ENCODE data around the gene TMC6.

DNA sequence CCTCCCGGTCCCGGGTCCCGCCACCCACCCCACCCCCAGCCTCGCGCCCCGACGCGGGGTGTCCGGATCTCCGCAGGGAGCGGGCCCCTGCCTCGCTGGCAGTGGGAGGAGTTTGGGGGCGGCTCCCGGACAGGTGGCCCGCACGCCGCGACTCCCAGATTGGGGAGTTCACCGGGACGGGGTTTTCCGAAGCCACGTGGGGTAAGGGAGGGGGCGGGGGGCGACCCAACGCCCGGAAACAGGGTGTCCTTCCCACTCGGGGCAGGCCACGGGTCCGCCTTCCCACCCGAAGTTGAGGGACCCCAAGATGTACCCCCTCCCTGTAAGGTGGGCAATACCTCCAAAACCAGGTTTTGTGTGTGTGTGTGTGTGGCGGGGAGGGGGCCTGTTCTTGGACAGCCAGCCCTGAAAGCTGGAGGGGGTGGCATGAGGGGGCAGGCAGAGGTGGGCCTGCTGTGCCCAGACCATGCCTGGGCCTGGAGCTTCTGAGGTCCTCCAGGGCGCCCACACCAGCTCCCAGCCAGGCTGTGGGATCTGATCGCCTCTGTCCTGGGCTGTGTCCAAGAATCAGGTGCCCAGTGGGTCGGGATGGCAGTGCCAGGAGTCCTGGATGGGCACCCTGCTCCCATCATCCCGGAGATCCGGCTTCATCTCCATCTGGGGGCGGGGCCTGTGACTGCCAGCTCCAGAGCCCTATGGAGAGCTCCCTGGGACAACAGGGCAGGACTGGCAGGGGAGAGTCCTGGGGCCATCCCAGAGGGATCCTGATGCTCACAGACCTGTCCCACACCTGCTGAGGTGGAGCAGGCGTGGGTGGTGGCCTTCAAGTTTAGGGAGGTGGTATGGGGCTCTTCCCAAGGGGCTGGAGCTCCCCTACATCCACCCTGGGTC, 40.6 kb upstream of the TMC6 start:
- TF ChIP-seq, protein P1, sequence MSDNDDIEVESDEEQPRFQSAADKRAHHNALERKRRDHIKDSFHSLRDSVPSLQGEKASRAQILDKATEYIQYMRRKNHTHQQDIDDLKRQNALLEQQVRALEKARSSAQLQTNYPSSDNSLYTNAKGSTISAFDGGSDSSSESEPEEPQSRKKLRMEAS (IDR thresholded peaks at IDR 0.05): no peak
- TF ChIP-seq, protein P2, sequence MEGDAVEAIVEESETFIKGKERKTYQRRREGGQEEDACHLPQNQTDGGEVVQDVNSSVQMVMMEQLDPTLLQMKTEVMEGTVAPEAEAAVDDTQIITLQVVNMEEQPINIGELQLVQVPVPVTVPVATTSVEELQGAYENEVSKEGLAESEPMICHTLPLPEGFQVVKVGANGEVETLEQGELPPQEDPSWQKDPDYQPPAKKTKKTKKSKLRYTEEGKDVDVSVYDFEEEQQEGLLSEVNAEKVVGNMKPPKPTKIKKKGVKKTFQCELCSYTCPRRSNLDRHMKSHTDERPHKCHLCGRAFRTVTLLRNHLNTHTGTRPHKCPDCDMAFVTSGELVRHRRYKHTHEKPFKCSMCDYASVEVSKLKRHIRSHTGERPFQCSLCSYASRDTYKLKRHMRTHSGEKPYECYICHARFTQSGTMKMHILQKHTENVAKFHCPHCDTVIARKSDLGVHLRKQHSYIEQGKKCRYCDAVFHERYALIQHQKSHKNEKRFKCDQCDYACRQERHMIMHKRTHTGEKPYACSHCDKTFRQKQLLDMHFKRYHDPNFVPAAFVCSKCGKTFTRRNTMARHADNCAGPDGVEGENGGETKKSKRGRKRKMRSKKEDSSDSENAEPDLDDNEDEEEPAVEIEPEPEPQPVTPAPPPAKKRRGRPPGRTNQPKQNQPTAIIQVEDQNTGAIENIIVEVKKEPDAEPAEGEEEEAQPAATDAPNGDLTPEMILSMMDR (IDR thresholded peaks at IDR 0.05; ENCODE audit: low read depth, low read length, missing input control): no peak
- no peak for TF ChIP-seq TAF1 (conservative IDR thresholded peaks at IDR 0.05)
- TF ChIP-seq GABPA (IDR thresholded peaks at IDR 0.05 in 1 of 2, conservative IDR thresholded peaks at IDR 0.05 in 1 of 2): no peak
- TF ChIP-seq JUND (IDR thresholded peaks at IDR 0.05): no peak
- TF ChIP-seq, protein P3, sequence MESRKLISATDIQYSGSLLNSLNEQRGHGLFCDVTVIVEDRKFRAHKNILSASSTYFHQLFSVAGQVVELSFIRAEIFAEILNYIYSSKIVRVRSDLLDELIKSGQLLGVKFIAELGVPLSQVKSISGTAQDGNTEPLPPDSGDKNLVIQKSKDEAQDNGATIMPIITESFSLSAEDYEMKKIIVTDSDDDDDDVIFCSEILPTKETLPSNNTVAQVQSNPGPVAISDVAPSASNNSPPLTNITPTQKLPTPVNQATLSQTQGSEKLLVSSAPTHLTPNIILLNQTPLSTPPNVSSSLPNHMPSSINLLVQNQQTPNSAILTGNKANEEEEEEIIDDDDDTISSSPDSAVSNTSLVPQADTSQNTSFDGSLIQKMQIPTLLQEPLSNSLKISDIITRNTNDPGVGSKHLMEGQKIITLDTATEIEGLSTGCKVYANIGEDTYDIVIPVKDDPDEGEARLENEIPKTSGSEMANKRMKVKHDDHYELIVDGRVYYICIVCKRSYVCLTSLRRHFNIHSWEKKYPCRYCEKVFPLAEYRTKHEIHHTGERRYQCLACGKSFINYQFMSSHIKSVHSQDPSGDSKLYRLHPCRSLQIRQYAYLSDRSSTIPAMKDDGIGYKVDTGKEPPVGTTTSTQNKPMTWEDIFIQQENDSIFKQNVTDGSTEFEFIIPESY (IDR thresholded peaks at IDR 0.05): no peak
